H1 (cell line): ENCODE results near the gene ALPP. TPM values are rescaled to one million over a fixed set of nuclear protein-coding genes. Genes with fewer than 3 reads are reported as not detected.
A peak's percentile ranks its signal among the peaks of the same experiment; 100 is the strongest.

Source experiments
- CTCF ChIA-PET: fragments of 300-600 bp; sonication (Branson Sonifier 250); formaldehyde crosslinking; loops from one replicate; lab custom pipeline; 2021; ENCODE audit not compliant: partially characterized antibody; lab: Charles Lee
- POLR2A ChIA-PET: fragments of 300-600 bp; sonication (Branson Sonifier 250); formaldehyde crosslinking; loops from one replicate; lab custom pipeline; 2021; ENCODE audit warnings: inconsistent platforms; ENCODE audit not compliant: partially characterized antibody; lab: Charles Lee
- DNase-seq, 2 experiments: peaks; one replicate each; pipeline versions ENCODE4 v3.0.0 to v3.0.0-alpha.2; 2010 to 2022; ENCODE audit warnings: low spot score in 2 of 2, low read depth in 1 of 2, mixed read lengths in 1 of 2
- FAIRE-seq: peaks from 2 replicates; lab custom pipeline; 2011; peaks lifted over from hg19 to GRCh38; lab: Jason Lieb, UNC
- H2AFZ ChIP-seq: 2 replicates; pipeline ENCODE4 v1.8.1; 2012; ENCODE audit warnings: low read length, inconsistent platforms
- H2AK5ac ChIP-seq: 2 replicates; pipeline ENCODE4 v1.6.1; 2013; ENCODE audit warnings: low read depth, low read length
- H2BK120ac ChIP-seq: replicated peaks from 2 replicates; pipeline ENCODE3; 2013; ENCODE audit warnings: low read depth, low read length, inconsistent platforms
- H2BK12ac ChIP-seq: 2 replicates; pipeline ENCODE4 v1.6.1; 2013; ENCODE audit warnings: low read depth, low read length
- H2BK15ac ChIP-seq: 2 replicates; pipeline ENCODE4 v1.6.1; 2013; ENCODE audit warnings: low read length
- H2BK20ac ChIP-seq: 2 replicates; pipeline ENCODE4 v1.6.1; 2013; ENCODE audit warnings: low read length
- H2BK5ac ChIP-seq: 2 replicates; pipeline ENCODE4 v1.6.1; 2013; ENCODE audit warnings: low read depth, low read length
- H3K14ac ChIP-seq: 2 replicates; pipeline ENCODE4 v1.6.1; 2013; ENCODE audit warnings: inconsistent platforms; ENCODE audit not compliant: insufficient read length
- H3K18ac ChIP-seq: 2 replicates; pipeline ENCODE4 v1.6.1; 2013; ENCODE audit warnings: low read length; ENCODE audit errors: extremely low read depth
- H3K23ac ChIP-seq: 2 replicates; pipeline ENCODE4 v1.6.1; 2013; ENCODE audit warnings: inconsistent platforms; ENCODE audit not compliant: insufficient read length
- H3K23me2 ChIP-seq: 2 replicates; pipeline ENCODE4 v1.6.1; 2013; ENCODE audit warnings: low read depth, low read length
- H3K27ac ChIP-seq: 2 replicates; pipeline ENCODE4 v1.6.1; 2011; ENCODE audit warnings: low read depth, low read length, inconsistent platforms
- H3K27me3 ChIP-seq, 4 experiments: replicated peaks in 1 of 4; 1 replicate in 1 of 4; 2 replicates in 3 of 4; pipeline versions ENCODE4 v1.6.1 to v1.8.1; 2011 to 2013; ENCODE audit warnings: low read length in 3 of 4, mild to moderate bottlenecking in 3 of 4, inconsistent platforms in 2 of 4, mixed read lengths in 2 of 4, moderate library complexity in 1 of 4; ENCODE audit not compliant: control insufficient read depth in 3 of 4, insufficient read depth in 3 of 4; ENCODE audit errors: extremely low read depth in 1 of 4
- H3K36me3 ChIP-seq, 4 experiments: 2 replicates each; pipeline versions ENCODE4 v1.6.1 to v1.8.1; 2011 to 2013; ENCODE audit warnings: mild to moderate bottlenecking in 4 of 4, low read length in 3 of 4, moderate library complexity in 2 of 4, control low read depth in 1 of 4, inconsistent platforms in 1 of 4; ENCODE audit not compliant: insufficient read depth in 4 of 4, control insufficient read depth in 2 of 4
- H3K4ac ChIP-seq: replicated peaks from 2 replicates; pipeline ENCODE3; 2013; ENCODE audit warnings: low read length, low read depth, mixed read lengths, inconsistent platforms; ENCODE audit not compliant: insufficient read length
- H3K4me1 ChIP-seq, 4 experiments: replicated peaks in 1 of 4; 1 replicate in 1 of 4; 2 replicates in 3 of 4; pipeline versions ENCODE4 v1.6.1 to v1.8.1; 2011 to 2013; ENCODE audit warnings: low read length in 3 of 4, inconsistent platforms in 2 of 4, mixed read lengths in 1 of 4; ENCODE audit not compliant: insufficient read depth in 4 of 4, control insufficient read depth in 3 of 4
- H3K4me2 ChIP-seq, 2 experiments: 2 replicates each; pipeline versions ENCODE4 v1.6.1 to v1.8.1; 2011 to 2013; ENCODE audit warnings: low read depth in 2 of 2, low read length in 2 of 2, control low read depth in 1 of 2, inconsistent platforms in 1 of 2, mild to moderate bottlenecking in 1 of 2; ENCODE audit not compliant: insufficient read depth in 1 of 2
- H3K4me3 ChIP-seq, 4 experiments: fragments of 200-600, 300-600 bp in 1 of 4; sonication (generic), shearing (Covaris generic), sonication (Bioruptor Twin) in 1 of 4; 2 replicates each; pipeline versions ENCODE4 v1.5.1 to v1.8.1; 2011 to 2016; ENCODE audit warnings: low read length in 4 of 4, low read depth in 3 of 4, control low read depth in 2 of 4, inconsistent platforms in 2 of 4, mild to moderate bottlenecking in 2 of 4, mixed read lengths in 1 of 4, moderate library complexity in 1 of 4; ENCODE audit not compliant: insufficient read depth in 2 of 4; ENCODE audit errors: extremely low read depth in 1 of 4
- H3K56ac ChIP-seq: replicated peaks from 2 replicates; pipeline ENCODE3; 2013; ENCODE audit warnings: low read depth, mild to moderate bottlenecking, mixed read lengths, low read length, inconsistent platforms; ENCODE audit not compliant: insufficient read length
- H3K79me1 ChIP-seq: 2 replicates; pipeline ENCODE4 v1.6.1; 2013; ENCODE audit warnings: low read depth, low read length, control low read depth
- H3K79me2 ChIP-seq, 2 experiments: 2 replicates each; pipeline versions ENCODE4 v1.6.1 to v1.8.1; 2012 to 2013; ENCODE audit warnings: low read length in 2 of 2, mild to moderate bottlenecking in 2 of 2, inconsistent platforms in 1 of 2; ENCODE audit not compliant: insufficient read depth in 2 of 2, control insufficient read depth in 1 of 2
- H3K9ac ChIP-seq, 4 experiments: replicated peaks in 1 of 4; 1 replicate in 1 of 4; 2 replicates in 3 of 4; pipeline versions ENCODE4 v1.6.1 to v1.8.1; 2011 to 2013; ENCODE audit warnings: low read depth in 3 of 4, low read length in 3 of 4, control low read depth in 2 of 4, mild to moderate bottlenecking in 2 of 4, moderate library complexity in 2 of 4, inconsistent platforms in 1 of 4; ENCODE audit errors: extremely low read depth in 1 of 4
- H3K9me3 ChIP-seq, 2 experiments: 2 replicates each; pipeline versions ENCODE4 v1.6.1 to v1.8.1; 2012 to 2013; ENCODE audit warnings: mild to moderate bottlenecking in 2 of 2, moderate library complexity in 2 of 2, control low read depth in 1 of 2, inconsistent platforms in 1 of 2, low read depth in 1 of 2, low read length in 1 of 2, mixed read lengths in 1 of 2; ENCODE audit not compliant: insufficient read depth in 2 of 2
- H4K20me1 ChIP-seq, 2 experiments: replicated peaks in 1 of 2; 2 replicates each; pipeline versions ENCODE3 to v1.8.1; 2011 to 2013; ENCODE audit warnings: inconsistent platforms in 2 of 2, low read length in 2 of 2, mild to moderate bottlenecking in 1 of 2; ENCODE audit not compliant: insufficient read depth in 2 of 2, control insufficient read depth in 1 of 2
- H4K5ac ChIP-seq: 2 replicates; pipeline ENCODE4 v1.6.1; 2013; ENCODE audit warnings: low read length, low read depth, mixed read lengths, inconsistent platforms; ENCODE audit not compliant: insufficient read length
- H4K8ac ChIP-seq: 2 replicates; pipeline ENCODE4 v1.8.0; 2013; ENCODE audit warnings: mild to moderate bottlenecking, moderate library complexity, low read length, inconsistent platforms; ENCODE audit not compliant: insufficient read depth; ENCODE audit errors: extremely low read depth
- H4K91ac ChIP-seq: replicated peaks from 2 replicates; pipeline ENCODE3; 2013; ENCODE audit warnings: low read length, mixed read lengths, inconsistent platforms; ENCODE audit not compliant: insufficient read length
- E2F6 ChIP-seq: IDR thresholded peaks from 2 replicates; pipeline ENCODE4 v1.6.1; 2012; ENCODE audit warnings: inconsistent platforms
- HDAC2 ChIP-seq, 2 experiments: fragments of 300-600 bp in 1 of 2; sonication (generic) in 1 of 2; IDR thresholded peaks; 2 replicates each; pipeline ENCODE4 v1.6.1; 2011 to 2012; ENCODE audit warnings: low read depth in 2 of 2, low read length in 2 of 2, mild to moderate bottlenecking in 2 of 2, moderate library complexity in 2 of 2, borderline replicate concordance in 1 of 2, inconsistent platforms in 1 of 2
- RAD21 ChIP-seq, 2 experiments: IDR thresholded peaks in 1 of 2; conservative IDR thresholded peaks in 1 of 2; 2 replicates each; pipeline ENCODE4 v1.6.1; 2011; ENCODE audit warnings: low read depth in 2 of 2, low read length in 2 of 2, improper control_type of control experiment in 1 of 2, inconsistent platforms in 1 of 2, mild to moderate bottlenecking in 1 of 2, moderate library complexity in 1 of 2
- SP1 ChIP-seq: IDR thresholded peaks from 2 replicates; pipeline ENCODE4 v1.6.1; 2011; ENCODE audit warnings: low read depth, low read length
- TEAD4 ChIP-seq: IDR thresholded peaks from 2 replicates; pipeline ENCODE4 v1.6.1; 2012; ENCODE audit warnings: low read depth, low read length, inconsistent platforms, mixed read lengths
- WGBS, 2 experiments: shearing (Covaris generic) in 1 of 2; methylation state at CpG; one replicate each; pipeline versions ENCODE4 v1.1.6 to v1.1.7; 2013 to 2015; ENCODE audit warnings: low lambda C conversion rate in 2 of 2, mixed read lengths in 2 of 2, inconsistent platforms in 1 of 2, low coverage in 1 of 2, missing lambda C conversion rate in 1 of 2; ENCODE audit not compliant: insufficient replicate concordance in 2 of 2, insufficient coverage in 1 of 2, insufficient read length in 1 of 2; ENCODE audit errors: extremely low coverage in 1 of 2, missing lambda C conversion rate in 1 of 2; 5-methylcytosine and 5-hydroxymethylcytosine counted together
- polyA plus RNA-seq, 7 experiments: library from polyadenylated mRNA; depleted of rRNA in 3 of 7; stranded (reverse) in 5 of 7; unstranded in 2 of 7; fragments of >200 nt in 5 of 7; fragments of 200-250 nt in 2 of 7; gene quantifications; 1 replicate in 5 of 7; 2 replicates in 1 of 7; 4 replicates in 1 of 7; pipeline versions ENCODE4 v1.2.1 to v1.2.3, GENCODE V29; 2011 to 2013; ENCODE audit warnings: missing spikeins in 2 of 7, mixed read lengths in 2 of 7
- total RNA-seq: library from RNA; stranded (reverse); fragmentation: NEBNext Ultra II Directional; extraction: Animal tissue kit (Norgen Biotek cat#: 25700); gene quantifications from 2 replicates; pipeline ENCODE4 v1.2.1, GENCODE V29; 2021

Gene ALPP
- total and polyA plus RNA-seq, 2 of the 8 experiments (the other 6 are each of a cell fraction or from before 2014, with no cell fraction given), result 0.15 TPM

GRCh38 chr2:232385660-232386489 is 7.3 kb downstream of the ALPP start:
- H3K79me1 ChIP-seq, result no peaks in the 10 kb centered on the region
- H3K23me2 ChIP-seq, result peaks cover 29% of the 10 kb centered on the region; the same call in 1 of the 2 replicates
- peaks cover 5 to 32% (median 15%) of the 10 kb centered on the region in 4 experiments for H3K4me1 ChIP-seq
- no peak overlapping the region for H3K14ac ChIP-seq
- H2AK5ac ChIP-seq, result no peak overlapping the region
- DNase-seq (no peak), FAIRE-seq (peak; percentile 39)
- POLR2A ChIA-PET, result interaction anchor here (0.8 to 5.0 kb wide), 13 partner anchors 8 to 104 kb away, joined by 3 to 57 read pairs (median 3); no protein-coding TSS in a partner anchor
- H4K5ac ChIP-seq, result no peak overlapping the region
- H2BK12ac ChIP-seq, result peak overlapping the region; percentile 97
- peak overlapping the region; percentile 25 for H3K56ac ChIP-seq
- H2BK120ac ChIP-seq, result no peak overlapping the region
- no peak overlapping the region for H4K8ac ChIP-seq
- H3K36me3 ChIP-seq, result no peaks in the 10 kb centered on the region; a peak in 1 of 8 replicates
- H2BK20ac ChIP-seq, result no peak overlapping the region
- no peak overlapping the region for H4K91ac ChIP-seq
- no peak overlapping the region for H3K23ac ChIP-seq
- 33% methylated on average over 24 of the region's 24 CpGs; no CpG with 5 or more reads in 1 of the 2 experiments for WGBS, 2 experiments
- H2AFZ ChIP-seq, result no peak overlapping the region
- H3K4me2 ChIP-seq, result peak overlapping the region; percentile 78 to 96
- peak overlapping the region; percentile 19 for H3K18ac ChIP-seq
- peaks cover 0 to 4% of the 10 kb centered on the region in 2 experiments for H4K20me1 ChIP-seq
- no peak overlapping the region for H3K4ac ChIP-seq
- H3K27ac ChIP-seq, result no peak overlapping the region
- H2BK15ac ChIP-seq, result no peak overlapping the region
- no peak overlapping the region for H2BK5ac ChIP-seq
- H3K9me3 ChIP-seq, result no peaks in the 10 kb centered on the region
- H3K4me3 ChIP-seq, result peak overlapping the region; percentile 55 to 65 (median 63)
- CTCF ChIA-PET, result interaction anchor here (0.8 to 2.8 kb wide), 19 partner anchors 10 to 484 kb away, joined by 3 to 23 read pairs (median 6); no protein-coding TSS in a partner anchor
- no peak for TF ChIP-seq SP1
- TF ChIP-seq E2F6, result no peak
- TF ChIP-seq TEAD4, result peak; percentile 62; the same call in 1 of the 2 replicates
- no peak for TF ChIP-seq HDAC2 (IDR thresholded peaks at IDR 0.05; ENCODE audit: borderline replicate concordance in 1 of 2, low read depth in 2 of 2, low read length in 2 of 2)
- TF ChIP-seq RAD21 (IDR thresholded peaks at IDR 0.05 in 1 of 2, conservative IDR thresholded peaks at IDR 0.05 in 1 of 2; ENCODE audit: low read depth in 2 of 2, low read length in 2 of 2), result 0 out of 4 replicates have a peak, but pooled peaks of 1 of the 2 experiments have one; percentile 2
- H3K27me3 ChIP-seq, result peaks cover 22 to 66% (median 66%) of the 10 kb centered on the region in 4 experiments
- H3K79me2 ChIP-seq, result no peaks in the 10 kb centered on the region
- no peak overlapping the region for H3K9ac ChIP-seq
